HG03064 (cell line): ENCODE measurements around the gene CAMK2G.
A peak's percentile ranks its signal among the peaks of the same experiment; 100 is the strongest.
"Not testable (repeated sequence)": the region's sequence is repeated elsewhere in the genome, so short reads cannot be mapped to it uniquely, and the experiment has no call there.

ENCODE experiments used
- ATAC-seq: cut with Tn5 transposase; IDR thresholded peaks from one replicate; pipeline ENCODE4 v1.9.1; 2021; ENCODE audit warnings: low read depth; ENCODE audit not compliant: unreplicated experiment

Gene CAMK2G

DNA sequence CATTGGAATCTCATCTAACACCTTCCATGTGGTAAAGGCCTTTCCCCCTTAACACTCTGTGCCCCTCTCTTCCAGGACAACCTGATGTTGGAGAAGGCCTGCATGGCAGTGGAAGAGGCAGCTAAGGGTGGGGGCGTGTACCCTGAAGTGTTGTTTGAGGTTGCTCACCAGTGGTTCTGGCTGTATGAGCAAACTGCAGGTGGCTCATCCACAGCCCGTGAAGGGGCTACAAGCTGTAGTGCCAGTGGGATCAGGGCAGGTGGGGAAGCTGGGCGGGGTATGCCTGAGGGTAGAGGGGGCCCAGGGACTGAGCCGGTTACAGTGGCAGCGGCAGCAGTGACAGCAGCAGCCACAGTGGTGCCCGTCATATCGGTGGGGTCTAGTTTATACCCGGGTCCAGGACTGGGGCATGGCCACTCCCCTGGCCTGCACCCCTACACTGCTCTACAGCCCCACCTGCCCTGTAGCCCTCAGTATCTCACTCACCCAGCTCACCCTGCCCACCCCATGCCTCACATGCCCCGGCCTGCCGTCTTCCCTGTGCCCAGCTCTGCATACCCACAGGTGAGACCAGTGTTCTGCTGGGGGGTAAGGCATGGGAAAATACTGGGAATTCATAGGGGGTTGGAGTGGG lies 75.3 kb downstream of the CAMK2G start:
- ATAC-seq, result no peak

DNA sequence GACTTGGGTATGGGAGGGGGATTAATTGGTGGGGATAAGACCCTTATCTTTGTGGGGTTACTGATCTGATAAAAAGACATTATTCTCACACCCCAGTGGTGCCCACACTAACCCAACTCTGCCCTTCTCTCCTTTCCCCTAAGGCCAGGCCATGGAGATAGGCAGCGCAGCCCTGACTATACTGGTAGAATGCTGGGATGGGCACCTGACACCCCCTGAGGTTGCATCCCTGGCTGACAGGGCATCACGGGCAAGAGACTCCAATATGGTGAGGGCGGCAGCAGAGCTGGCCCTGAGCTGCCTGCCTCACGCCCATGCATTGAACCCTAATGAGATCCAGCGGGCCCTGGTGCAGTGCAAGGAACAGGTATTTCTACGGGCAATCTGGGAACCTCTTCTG lies 76.3 kb downstream of the CAMK2G start:
- no peak for ATAC-seq

DNA sequence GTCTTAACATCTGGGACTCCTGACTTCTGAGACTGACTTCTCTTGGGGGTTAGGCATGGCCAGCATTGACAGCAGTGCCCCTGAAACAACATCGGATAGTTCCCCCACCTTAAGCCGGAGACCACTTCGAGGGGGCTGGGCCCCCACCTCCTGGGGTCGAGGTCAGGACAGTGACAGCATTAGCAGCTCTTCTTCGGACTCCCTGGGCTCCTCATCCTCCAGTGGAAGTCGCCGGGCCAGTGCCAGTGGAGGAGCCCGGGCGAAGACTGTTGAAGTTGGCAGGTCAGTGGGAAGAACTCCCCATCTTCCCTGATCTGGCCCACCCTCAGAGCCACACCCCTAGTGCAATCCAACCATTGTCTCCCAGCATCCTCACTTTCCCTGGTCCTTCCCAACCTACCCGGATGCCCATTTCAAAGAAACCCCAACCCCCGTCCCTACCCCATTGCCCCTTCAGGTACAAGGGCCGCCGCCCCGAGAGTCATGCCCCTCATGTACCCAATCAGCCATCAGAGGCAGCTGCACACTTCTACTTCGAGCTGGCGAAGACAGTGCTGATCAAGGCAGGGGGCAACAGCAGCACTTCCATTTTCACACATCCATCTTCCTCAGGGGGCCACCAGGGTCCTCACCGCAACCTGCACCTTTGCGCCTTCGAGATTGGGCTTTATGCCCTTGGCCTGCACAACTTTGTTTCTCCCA lies 76.9 kb downstream of the CAMK2G start:
- ATAC-seq, result no peak

DNA sequence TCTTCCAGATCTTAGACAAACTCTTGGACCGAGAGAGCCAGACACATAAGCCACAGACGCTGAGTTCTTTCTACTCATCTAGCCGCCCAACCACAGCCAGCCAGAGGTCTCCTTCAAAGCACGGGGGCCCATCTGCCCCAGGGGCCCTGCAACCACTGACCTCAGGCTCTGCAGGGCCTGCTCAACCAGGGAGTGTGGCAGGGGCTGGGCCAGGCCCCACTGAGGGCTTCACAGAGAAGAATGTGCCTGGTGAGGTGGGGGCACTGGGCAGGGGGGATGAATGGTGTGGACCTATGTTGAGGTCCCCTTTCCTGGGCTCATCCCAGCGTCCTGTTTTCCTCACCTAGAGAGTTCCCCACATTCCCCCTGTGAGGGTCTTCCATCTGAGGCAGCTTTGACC lies 77.6 kb downstream of the CAMK2G start:
- no peak for ATAC-seq

DNA sequence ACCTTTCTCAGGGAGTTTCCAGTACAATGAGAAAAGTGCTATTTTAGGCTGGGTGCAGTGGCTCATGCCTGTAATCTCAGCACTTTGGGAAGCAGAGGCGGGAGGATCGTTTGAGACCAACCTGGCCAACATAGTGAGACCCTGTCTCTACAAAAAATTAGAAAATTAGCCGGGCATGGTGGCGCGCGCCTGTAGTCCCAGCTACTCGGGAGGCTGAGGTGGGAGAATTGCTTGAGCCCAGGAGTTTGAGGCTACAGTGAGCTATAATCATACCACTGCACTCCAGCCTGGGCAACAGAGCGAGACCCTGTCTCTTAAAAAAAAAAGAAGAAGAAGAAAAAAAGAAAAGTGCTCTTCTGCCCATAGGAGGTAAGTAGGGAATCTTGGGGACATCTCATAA lies 78.3 kb downstream of the CAMK2G start:
- ATAC-seq, result not testable (repeated sequence)

DNA sequence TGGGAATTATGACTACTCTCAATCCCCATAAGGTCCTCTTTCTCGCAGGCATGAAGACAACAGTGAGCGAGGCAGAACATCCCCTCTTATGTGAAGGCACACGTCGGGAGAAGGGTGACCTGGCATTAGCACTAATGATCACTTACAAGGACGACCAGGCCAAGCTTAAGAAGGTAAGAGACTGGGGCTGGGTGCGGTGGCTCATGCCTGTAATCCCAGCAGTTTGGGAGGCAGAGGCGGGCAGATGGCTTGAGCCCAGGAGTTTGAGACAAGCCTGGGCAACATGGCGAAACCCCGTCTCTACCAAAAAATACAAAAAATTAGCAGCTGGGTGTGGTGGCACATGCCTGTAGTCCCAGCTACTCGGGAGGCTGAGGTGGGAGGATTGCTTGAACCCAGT lies 78.9 kb downstream of the CAMK2G start:
- ATAC-seq, result not testable (repeated sequence)

DNA sequence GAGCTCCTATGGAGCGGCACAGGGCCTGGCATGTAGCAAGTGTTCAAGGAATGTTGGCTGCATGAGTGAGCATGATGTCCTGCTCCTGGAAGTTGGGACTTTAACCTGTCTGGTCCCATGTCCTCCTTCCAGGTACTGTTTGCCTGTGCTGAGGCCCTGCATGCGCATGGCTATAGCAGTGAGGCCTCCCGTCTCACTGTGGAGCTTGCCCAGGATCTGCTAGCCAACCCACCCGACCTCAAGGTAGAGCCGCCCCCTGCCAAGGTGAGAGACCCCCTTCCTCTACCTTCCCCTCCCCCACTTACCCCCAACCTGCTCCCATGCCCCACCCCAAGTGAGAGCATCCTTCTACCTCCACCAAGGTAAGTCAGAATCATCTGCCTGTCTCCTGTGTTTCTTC lies 80.9 kb downstream of the CAMK2G start:
- ATAC-seq, result no peak

DNA sequence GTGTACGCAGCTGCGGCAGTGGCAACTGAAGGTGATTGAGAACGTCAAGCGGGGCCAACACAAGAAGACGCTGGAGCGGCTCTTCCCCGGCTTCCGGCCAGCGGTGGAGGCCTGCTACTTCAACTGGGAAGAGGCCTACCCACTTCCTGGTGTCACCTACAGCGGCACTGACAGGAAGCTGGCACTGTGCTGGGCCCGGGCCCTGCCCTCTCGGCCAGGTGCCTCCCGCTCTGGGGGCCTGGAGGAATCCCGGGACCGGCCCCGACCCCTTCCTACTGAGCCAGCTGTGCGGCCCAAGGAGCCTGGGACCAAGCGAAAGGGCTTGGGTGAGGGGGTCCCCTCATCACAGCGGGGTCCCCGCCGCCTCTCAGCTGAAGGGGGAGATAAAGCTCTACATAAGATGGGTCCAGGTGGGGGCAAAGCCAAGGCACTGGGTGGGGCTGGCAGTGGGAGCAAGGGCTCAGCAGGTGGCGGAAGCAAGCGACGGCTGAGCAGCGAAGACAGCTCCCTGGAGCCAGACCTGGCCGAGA lies 82.4 kb downstream of the CAMK2G start:
- ATAC-seq, result no peak

DNA sequence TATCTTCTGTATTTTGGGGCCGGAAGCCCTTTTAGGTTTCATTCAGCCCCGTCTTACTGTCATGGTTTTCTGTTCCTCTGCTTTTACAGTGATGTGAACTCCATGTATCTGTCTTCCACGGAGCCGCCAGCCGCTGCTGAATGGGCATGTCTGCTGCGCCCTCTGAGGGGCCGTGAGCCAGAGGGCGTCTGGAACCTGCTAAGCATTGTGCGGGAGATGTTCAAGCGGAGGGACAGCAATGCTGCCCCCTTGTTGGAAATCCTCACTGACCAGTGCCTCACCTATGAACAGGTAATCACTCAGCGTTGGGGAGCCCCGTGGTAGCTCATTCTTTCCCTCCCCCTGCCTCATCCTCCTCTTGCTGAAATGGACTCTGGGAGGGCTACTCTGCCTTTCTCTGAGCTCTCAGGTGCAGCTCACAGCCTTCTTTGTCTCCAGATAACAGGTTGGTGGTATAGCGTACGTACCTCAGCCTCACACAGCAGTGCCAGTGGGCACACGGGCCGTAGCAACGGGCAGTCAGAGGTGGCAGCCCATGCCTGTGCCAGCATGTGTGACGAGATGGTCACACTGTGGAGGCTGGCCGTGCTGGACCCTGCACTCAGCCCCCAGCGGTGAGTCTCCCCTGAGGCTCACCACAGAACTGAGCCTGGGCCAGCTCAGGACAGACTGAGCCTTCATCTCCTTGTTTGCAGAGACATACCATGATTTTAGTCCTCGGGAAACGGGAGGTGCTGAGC lies 83.3 kb downstream of the CAMK2G start:
- ATAC-seq, result no peak

DNA sequence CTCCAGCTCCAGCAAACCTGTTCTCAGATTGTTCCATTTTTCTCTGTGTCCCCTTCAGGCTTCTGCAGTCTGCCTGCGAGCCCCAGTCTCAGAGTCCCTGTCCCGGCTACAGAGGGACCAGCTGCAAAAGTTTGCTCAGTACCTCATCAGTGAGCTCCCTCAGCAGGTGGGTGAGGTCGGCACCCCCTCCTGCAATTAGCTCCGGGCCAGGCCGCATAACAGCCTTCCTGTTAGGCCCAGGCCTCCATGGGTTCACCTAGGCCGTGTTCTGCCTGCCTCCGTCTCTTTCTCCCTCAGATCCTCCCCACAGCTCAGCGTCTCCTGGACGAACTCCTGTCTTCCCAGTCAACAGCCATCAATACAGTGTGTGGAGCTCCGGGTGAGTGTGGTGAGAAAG lies 84.7 kb downstream of the CAMK2G start:
- ATAC-seq, result no peak

DNA sequence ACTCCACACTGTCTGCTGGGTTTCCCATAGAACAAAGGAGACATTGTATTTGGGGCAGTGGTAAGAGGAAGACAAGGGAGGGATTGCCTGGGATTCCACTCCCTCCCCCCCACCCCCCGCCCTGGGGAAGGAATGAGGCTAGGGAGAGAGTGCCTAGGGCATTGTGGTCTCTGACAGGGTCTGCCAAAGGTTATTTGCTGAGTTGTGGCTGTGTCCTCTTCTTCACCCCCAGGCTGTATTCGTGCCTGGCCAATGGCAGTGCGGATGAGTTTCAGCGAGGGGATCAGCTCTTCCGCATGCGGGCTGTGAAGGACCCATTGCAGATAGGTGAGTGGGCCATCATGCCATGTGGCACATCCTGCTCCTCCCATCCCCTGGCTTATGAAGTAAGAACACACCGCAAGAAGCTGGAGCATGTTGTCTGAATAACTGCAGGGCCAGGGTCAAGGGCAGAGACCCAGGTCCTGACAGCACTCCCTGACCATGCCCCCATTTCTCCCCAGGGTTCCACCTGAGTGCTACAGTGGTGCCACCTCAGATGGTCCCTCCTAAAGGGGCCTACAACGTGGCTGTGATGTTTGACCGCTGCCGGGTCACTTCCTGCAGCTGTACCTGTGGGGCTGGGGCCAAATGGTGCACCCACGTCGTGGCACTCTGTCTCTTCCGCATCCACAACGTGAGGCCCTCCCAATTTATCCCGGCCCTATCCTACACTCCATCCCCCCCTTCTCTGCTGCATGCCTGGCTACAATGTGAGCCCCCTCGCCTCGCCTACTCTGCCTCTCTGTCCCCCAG lies 85.3 kb downstream of the CAMK2G start:
- no peak for ATAC-seq

DNA sequence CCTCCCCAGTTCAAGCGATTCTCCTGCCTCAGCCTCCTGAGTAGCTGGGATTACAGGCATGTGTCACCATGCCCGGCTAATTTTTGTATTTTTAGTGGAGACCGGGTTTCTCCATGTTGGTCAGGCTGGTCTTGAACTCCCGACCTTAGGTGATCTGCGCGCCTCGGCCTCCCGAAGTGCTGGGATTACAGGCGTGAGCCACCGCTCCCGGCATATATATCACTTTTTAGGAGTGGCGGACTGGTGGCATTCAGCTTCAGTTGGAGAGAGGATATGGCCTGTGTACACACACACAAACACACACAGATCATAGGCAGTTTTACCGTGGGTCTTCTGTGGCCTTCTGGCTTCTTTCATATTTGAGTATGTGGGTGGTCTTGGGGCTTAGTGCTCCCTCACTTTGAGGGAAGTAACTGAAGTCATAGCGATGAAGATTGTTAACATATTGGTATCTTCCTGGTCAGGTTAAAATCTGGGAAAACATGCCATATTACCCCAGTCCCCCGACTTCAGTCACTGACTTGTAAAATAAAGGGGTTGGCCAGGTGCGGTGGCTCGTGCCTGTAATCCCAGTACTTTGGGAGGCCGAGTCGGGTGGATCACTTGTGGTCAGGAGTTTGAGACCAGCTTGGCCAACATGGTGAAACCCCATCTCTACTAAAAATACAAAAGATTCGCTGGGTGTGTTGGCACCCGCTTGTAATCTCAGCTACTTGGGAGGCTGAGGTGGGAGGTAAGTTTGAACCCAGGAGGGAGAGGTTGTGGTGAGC lies 87.1 kb downstream of the CAMK2G start:
- not testable (repeated sequence) for ATAC-seq

DNA sequence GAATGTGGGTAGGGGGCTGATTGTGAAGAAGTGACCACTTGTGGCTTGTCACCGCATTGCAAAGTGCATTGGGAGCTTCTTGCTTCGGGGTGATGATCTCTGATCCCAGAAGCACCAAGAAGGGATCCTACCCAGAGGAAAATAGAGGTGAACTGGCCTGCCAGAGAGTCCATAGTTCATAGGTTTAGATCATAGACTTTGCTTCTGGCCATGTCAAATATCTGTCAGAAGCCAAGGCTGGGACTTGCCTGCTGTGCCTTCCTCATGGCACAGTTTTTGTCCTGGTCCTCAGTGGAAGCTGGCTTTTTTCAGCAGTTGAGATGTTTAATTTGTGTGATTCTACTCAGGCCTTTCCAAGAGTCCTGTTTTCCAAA lies 87.9 kb downstream of the CAMK2G start:
- ATAC-seq, result no peak

DNA sequence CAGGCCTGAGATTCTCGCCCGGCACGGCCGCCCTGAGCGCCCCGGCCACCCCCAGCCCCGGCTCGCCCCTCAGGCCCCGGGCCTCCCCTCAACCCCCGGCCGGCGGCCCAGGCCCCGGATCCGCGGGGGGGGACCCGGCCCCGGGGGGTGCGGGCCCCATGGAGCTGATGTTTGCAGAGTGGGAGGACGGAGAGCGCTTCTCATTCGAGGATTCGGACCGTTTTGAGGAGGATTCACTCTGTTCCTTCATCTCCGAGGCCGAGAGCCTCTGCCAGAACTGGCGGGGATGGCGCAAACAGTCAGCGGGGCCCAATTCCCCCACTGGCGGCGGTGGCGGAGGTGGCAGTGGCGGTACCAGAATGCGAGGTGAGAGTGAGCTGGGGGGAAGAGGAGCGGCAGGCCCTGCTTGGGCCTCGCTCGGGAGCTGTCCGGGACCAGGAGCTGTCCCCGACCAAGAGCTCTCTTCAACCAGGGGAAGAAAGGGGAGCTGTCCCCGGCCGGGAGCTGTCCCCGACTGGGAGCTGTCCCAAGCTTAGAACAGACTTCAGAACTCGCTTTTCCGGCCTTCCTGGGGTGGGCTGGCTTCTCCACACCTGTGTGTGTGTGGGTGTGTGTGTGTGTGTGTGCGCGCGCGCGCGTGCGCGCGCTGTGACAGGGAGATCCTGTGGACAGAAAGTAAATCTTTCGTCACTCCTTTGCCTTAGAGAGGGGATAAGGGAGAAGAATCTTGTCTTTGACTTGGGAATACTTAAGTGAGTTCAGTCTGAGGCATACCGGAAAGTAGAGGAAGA lies 88.4 kb downstream of the CAMK2G start:
- ATAC-seq, result peak; percentile 8

DNA sequence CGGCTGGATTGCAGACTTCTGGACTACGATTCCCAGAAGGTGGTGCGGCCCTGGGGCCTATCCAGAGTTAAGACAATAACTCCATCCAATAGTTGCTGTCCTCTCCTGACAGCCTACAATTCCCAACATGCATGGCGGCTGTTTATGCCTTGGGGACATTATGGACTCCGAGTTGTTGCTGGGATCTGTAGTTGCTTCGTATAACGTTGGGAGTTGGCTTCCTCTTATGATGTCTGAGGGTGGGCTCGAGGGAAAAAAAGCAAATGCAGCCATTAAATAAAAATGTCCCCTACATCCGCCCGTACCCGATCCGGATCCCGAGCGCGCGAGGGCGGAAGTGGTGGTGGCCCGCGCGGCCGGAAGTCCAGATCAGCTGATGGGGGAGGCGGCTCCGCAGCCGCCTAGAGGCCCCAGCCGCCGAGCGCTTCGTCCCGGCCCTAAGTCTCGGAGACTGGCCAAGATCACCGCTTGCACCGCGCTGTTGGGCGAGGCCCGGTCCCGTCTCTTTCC lies 89.1 kb downstream of the CAMK2G start, which contains the start of gene ZSWIM8:
ZSWIM8 (plus strand) TSS at position 396 of the 510 bp plus-strand sequence. CDS start 273 bp downstream, outside the sequence.
- peak; percentile 64 for ATAC-seq

DNA sequence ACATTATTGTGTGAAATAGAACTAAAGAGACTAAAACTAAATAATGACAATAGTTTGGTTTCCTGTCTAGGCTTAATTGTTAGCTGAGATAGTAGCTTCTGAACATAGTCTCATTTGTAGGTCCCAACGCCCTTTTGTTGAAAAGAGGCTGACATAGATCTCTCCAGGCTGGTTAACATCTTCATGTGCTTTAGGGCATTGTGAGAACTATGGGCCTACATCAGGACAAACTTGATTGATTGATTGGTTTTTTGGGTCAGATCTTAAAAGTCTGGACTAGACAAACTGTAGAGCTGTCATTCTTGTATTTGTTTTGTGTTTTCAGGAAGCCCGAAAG lies 91.6 kb downstream of the CAMK2G start:
- ATAC-seq, result no peak

DNA sequence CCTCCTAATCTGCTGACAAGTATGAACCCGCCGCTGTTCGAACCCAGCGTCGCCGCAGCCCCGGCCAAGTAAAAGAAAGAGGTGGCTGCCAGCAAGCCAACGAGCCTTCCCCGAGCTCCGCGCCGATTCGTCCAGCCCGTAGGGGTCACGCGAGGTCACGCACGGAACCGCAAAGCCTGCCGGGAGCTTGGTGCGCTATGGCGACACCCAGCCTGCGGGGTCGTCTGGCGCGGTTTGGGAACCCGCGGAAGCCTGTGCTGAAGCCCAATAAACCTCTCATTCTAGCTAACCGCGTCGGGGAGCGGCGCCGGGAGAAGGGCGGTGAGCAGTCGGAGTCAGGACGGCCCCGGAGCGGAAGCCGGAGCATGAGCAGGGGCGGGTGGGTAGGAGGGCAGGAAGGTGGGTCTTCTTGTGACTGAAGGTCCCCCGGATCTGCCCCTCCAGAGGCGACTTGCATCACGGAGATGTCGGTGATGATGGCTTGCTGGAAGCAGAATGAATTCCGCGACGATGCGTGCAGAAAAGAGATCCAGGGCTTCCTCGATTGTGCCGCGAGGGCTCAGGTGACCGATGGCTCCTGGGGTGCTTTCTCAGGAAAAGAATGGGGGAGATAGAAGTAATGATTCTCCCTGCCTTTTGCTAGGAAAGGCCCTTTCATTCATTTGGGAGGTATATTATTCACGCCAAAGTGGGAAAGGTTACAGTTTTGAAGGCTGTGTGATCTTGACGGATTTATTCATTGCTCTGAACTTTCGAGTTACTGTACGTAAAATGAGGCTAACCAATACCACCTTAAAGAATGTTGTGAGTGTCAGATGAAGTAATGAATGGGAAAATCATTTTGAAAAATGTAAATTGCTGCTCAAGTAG lies 92.2 kb downstream of the CAMK2G start, which contains the start of gene CHCHD1:
CHCHD1 (plus strand) TSS at position 170 of the 870 bp plus-strand sequence; CDS start at position 198, 28 bp downstream.
- ATAC-seq, result peak; percentile 54

DNA sequence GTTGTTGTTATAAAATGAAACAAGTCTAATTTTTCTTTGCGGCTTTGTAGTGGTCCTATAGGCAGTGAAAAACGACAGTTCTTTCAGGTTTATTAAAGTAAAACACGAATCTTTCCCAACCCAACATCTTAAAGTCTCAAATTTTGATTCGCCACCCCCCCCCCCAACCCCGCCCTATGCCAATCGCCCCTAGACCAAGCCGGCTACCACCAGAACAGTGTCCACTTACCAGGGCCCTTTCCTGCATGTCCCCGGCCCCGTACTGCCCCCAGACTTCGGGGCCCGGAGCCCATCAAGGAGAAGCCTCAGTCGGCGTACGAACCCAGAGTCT lies 92.8 kb downstream of the CAMK2G start:
- no peak for ATAC-seq
